G401.6 (cell line): Measurements from ENCODE around the gene PRKAG2.

Experiments used
- FAIRE-seq: peaks from 2 replicates; lab custom pipeline; 2012; peaks lifted over from hg19 to GRCh38; lab: Jason Lieb, UNC

PRKAG2 gene

GRCh38 chr7:151724920-151725584, 151.9 kb downstream of the PRKAG2 start:
- no peak for FAIRE-seq

GRCh38 chr7:151724250-151724915, 152.5 kb downstream of the PRKAG2 start:
- FAIRE-seq: no peak

GRCh38 chr7:151723321-151723720, 153.6 kb downstream of the PRKAG2 start:
- FAIRE-seq: no peak

GRCh38 chr7:151722533-151722932, 154.4 kb downstream of the PRKAG2 start:
- FAIRE-seq: no peak

- FAIRE-seq: no peak
Measured at GRCh38 chr7:151721694-151722093, 155.2 kb downstream of the PRKAG2 start.

- FAIRE-seq: no peak
Measured at GRCh38 chr7:151721236-151721635, 155.7 kb downstream of the PRKAG2 start.

GRCh38 chr7:151720280-151720679, 156.6 kb downstream of the PRKAG2 start:
- no peak for FAIRE-seq

GRCh38 chr7:151719897-151720242, 157.0 kb downstream of the PRKAG2 start:
- no peak for FAIRE-seq

GRCh38 chr7:151719031-151719896, 157.7 kb downstream of the PRKAG2 start:
- no peak for FAIRE-seq

GRCh38 chr7:151717918-151718317, 159.0 kb downstream of the PRKAG2 start:
- no peak for FAIRE-seq

GRCh38 chr7:151717415-151717814, 159.5 kb downstream of the PRKAG2 start:
- FAIRE-seq: no peak

GRCh38 chr7:151716323-151716722, 160.6 kb downstream of the PRKAG2 start:
- FAIRE-seq: no peak

GRCh38 chr7:151715666-151716315, 161.1 kb downstream of the PRKAG2 start:
- FAIRE-seq: no peak

GRCh38 chr7:151714201-151714600, 162.7 kb downstream of the PRKAG2 start:
- FAIRE-seq: no peak

GRCh38 chr7:151712810-151713125, 164.1 kb downstream of the PRKAG2 start:
- no peak for FAIRE-seq

GRCh38 chr7:151711906-151712809, 164.8 kb downstream of the PRKAG2 start:
- FAIRE-seq: no peak

GRCh38 chr7:151711435-151711872, 165.5 kb downstream of the PRKAG2 start:
- no peak for FAIRE-seq

GRCh38 chr7:151710646-151711434, 166.1 kb downstream of the PRKAG2 start:
- no peak for FAIRE-seq

- FAIRE-seq: no peak
Measured at GRCh38 chr7:151710121-151710640, 166.7 kb downstream of the PRKAG2 start.
